IMR-90 (cell line): ENCODE data around the gene PDZD7. TPM values are rescaled to one million over a fixed set of nuclear protein-coding genes. Genes with fewer than 3 reads are reported as not detected.

Experiments
- ATAC-seq: fragments of 200-7000 bp; cut with Tn5 transposase; 2 replicates; pipeline ENCODE4 v1.9.1; 2020; ENCODE audit warnings: low read depth, mild to moderate bottlenecking, moderate library complexity
- BruUV-seq: library from RNA; stranded (reverse); fragments of 400-500 nt; replicated peaks from 2 replicates; lab custom pipeline; 2021; lab: Mats Ljungman, UMichigan
- CTCF ChIA-PET: fragments of 300-600 bp; formaldehyde crosslinking; extraction: SDS; loops from one replicate; lab custom pipeline; 2021; ENCODE audit warnings: antibody characterized with exemption; lab: Yijun Ruan, JAX
- POLR2A ChIA-PET: fragments of 300-600 bp; sonication (Branson Sonifier 250); formaldehyde crosslinking; loops from one replicate; lab custom pipeline; 2022; ENCODE audit warnings: antibody characterized with exemption; ENCODE audit not compliant: unreplicated experiment; lab: Charles Lee
- DNase-seq: peaks from one replicate; pipeline ENCODE4 v3.0.0; 2013
- H2AFZ ChIP-seq: replicated peaks from 2 replicates; pipeline ENCODE3; 2013; ENCODE audit warnings: low read length, mild to moderate bottlenecking; ENCODE audit not compliant: poor library complexity
- H2AK5ac ChIP-seq: 2 replicates; pipeline ENCODE4 v1.6.1; 2013; ENCODE audit warnings: low read depth, low read length, inconsistent platforms
- H2AK9ac ChIP-seq: replicated peaks from 2 replicates; pipeline ENCODE3; 2013; ENCODE audit warnings: mild to moderate bottlenecking, low read depth, low read length, moderate library complexity; ENCODE audit not compliant: poor library complexity
- H2BK120ac ChIP-seq: 2 replicates; pipeline ENCODE4 v1.6.1; 2013; ENCODE audit warnings: low read depth, low read length, inconsistent platforms
- H2BK15ac ChIP-seq: 3 replicates; pipeline ENCODE4 v1.6.1; 2013; ENCODE audit warnings: low read depth, low read length, inconsistent platforms
- H2BK20ac ChIP-seq: 2 replicates; pipeline ENCODE4 v1.6.1; 2013; ENCODE audit warnings: low read depth, mild to moderate bottlenecking, inconsistent platforms, low read length, moderate library complexity
- H2BK5ac ChIP-seq: 2 replicates; pipeline ENCODE4 v1.6.1; 2013; ENCODE audit warnings: mild to moderate bottlenecking, low read depth, low read length, inconsistent platforms; ENCODE audit not compliant: poor library complexity, severe bottlenecking
- H3K14ac ChIP-seq: replicated peaks from 2 replicates; pipeline ENCODE4 v1.6.1; 2013; ENCODE audit warnings: low read depth, low read length, inconsistent platforms
- H3K18ac ChIP-seq: 2 replicates; pipeline ENCODE4 v1.6.1; 2013; ENCODE audit warnings: low read depth, low read length, control low read depth
- H3K23ac ChIP-seq: 2 replicates; pipeline ENCODE4 v1.6.1; 2013; ENCODE audit warnings: low read depth, low read length, inconsistent platforms
- H3K27ac ChIP-seq: 2 replicates; pipeline ENCODE4 v1.5.1; 2013; ENCODE audit warnings: mild to moderate bottlenecking, control low read depth, low read length; ENCODE audit not compliant: insufficient read depth
- H3K27me3 ChIP-seq: 2 replicates; pipeline ENCODE4 v1.6.1; 2013; ENCODE audit warnings: low read length; ENCODE audit not compliant: control insufficient read depth, insufficient read depth
- H3K36me3 ChIP-seq: 2 replicates; pipeline ENCODE4 v1.6.1; 2013; ENCODE audit warnings: low read length, mixed read lengths; ENCODE audit not compliant: control insufficient read depth, insufficient read depth
- H3K4ac ChIP-seq: 2 replicates; pipeline ENCODE4 v1.6.1; 2013; ENCODE audit warnings: low read depth, low read length, inconsistent platforms
- H3K4me1 ChIP-seq: 2 replicates; pipeline ENCODE4 v1.6.1; 2013; ENCODE audit warnings: low read length, mixed read lengths; ENCODE audit not compliant: control insufficient read depth, insufficient read depth
- H3K4me2 ChIP-seq: 2 replicates; pipeline ENCODE4 v1.6.1; 2013; ENCODE audit warnings: low read depth, mild to moderate bottlenecking, control low read depth, low read length, moderate library complexity
- H3K4me3 ChIP-seq: 2 replicates; pipeline ENCODE4 v1.5.1; 2013; ENCODE audit warnings: low read depth, mild to moderate bottlenecking, control low read depth, low read length, moderate library complexity; ENCODE audit not compliant: insufficient read depth
- H3K56ac ChIP-seq: 2 replicates; pipeline ENCODE4 v1.6.1; 2013; ENCODE audit warnings: low read length, inconsistent platforms; ENCODE audit not compliant: insufficient read depth; ENCODE audit errors: extremely low read depth
- H3K79me1 ChIP-seq, 2 experiments: 2 replicates each; pipeline ENCODE4 v1.6.1; 2013; ENCODE audit warnings: low read length in 2 of 2, inconsistent platforms in 1 of 2, low read depth in 1 of 2
- H3K9ac ChIP-seq: 2 replicates; pipeline ENCODE4 v1.6.1; 2013; ENCODE audit warnings: low read depth, low read length, control low read depth
- H3K9me1 ChIP-seq: 2 replicates; pipeline ENCODE4 v1.6.1; 2013; ENCODE audit warnings: low read length, inconsistent platforms; ENCODE audit not compliant: insufficient read depth
- H3K9me3 ChIP-seq: 2 replicates; pipeline ENCODE4 v1.6.1; 2013; ENCODE audit warnings: low read length; ENCODE audit not compliant: control insufficient read depth, insufficient read depth
- H4K20me1 ChIP-seq: 2 replicates; pipeline ENCODE4 v1.6.1; 2013; ENCODE audit warnings: low read length, inconsistent platforms; ENCODE audit not compliant: insufficient read depth
- H4K5ac ChIP-seq: 2 replicates; pipeline ENCODE4 v1.6.1; 2013; ENCODE audit warnings: mild to moderate bottlenecking, low read depth, low read length, control low read depth
- H4K8ac ChIP-seq, 2 experiments: 2 replicates each; pipeline ENCODE4 v1.6.1; 2013; ENCODE audit warnings: low read depth in 2 of 2, low read length in 2 of 2, control low read depth in 1 of 2, inconsistent platforms in 1 of 2
- H4K91ac ChIP-seq: 2 replicates; pipeline ENCODE4 v1.6.1; 2013; ENCODE audit warnings: low read depth, low read length, inconsistent platforms; ENCODE audit not compliant: insufficient read depth
- BHLHE40 ChIP-seq: fragments of 150-350 bp; IDR thresholded peaks from 2 replicates; pipeline ENCODE4 v1.6.1; 2016; ENCODE audit warnings: mild to moderate bottlenecking, low read depth, low read length
- CEBPB ChIP-seq: IDR thresholded peaks from 2 replicates; pipeline ENCODE4 v1.6.1; 2012; ENCODE audit warnings: low read depth, low read length, improper control_type of control experiment
- CHD1 ChIP-seq: IDR thresholded peaks from 2 replicates; pipeline ENCODE4 v1.6.1; 2012; ENCODE audit warnings: low read depth, low read length, improper control_type of control experiment
- CTCF ChIP-seq: conservative IDR thresholded peaks from 2 replicates; pipeline ENCODE4 v1.5.1; 2012; ENCODE audit warnings: mild to moderate bottlenecking, low read depth, low read length, improper control_type of control experiment
- ELK1 ChIP-seq: fragments of 150-350 bp; IDR thresholded peaks from 2 replicates; pipeline ENCODE4 v1.6.1; 2016; ENCODE audit warnings: low read depth, mild to moderate bottlenecking, low read length, moderate library complexity, borderline replicate concordance
- FOS ChIP-seq: fragments of 150-350 bp; IDR thresholded peaks from 2 replicates; pipeline ENCODE4 v1.6.1; 2016; ENCODE audit warnings: low read depth, low read length
- MAFK ChIP-seq: IDR thresholded peaks from 2 replicates; pipeline ENCODE4 v1.6.1; 2012; ENCODE audit warnings: low read depth, low read length, improper control_type of control experiment
- MAZ ChIP-seq: IDR thresholded peaks from 2 replicates; pipeline ENCODE4 v1.6.1; 2012; ENCODE audit warnings: low read depth, mild to moderate bottlenecking, low read length, improper control_type of control experiment, moderate library complexity, borderline replicate concordance
- MXI1 ChIP-seq: IDR thresholded peaks from 2 replicates; pipeline ENCODE4 v1.6.1; 2012; ENCODE audit warnings: low read depth, mild to moderate bottlenecking, low read length, moderate library complexity, borderline replicate concordance
- NFE2L2 ChIP-seq: fragments of 150-350 bp; IDR thresholded peaks from 2 replicates; pipeline ENCODE4 v1.6.1; 2016; ENCODE audit warnings: low read depth, mild to moderate bottlenecking, low read length
- POLR2A ChIP-seq: IDR thresholded peaks from 2 replicates; pipeline ENCODE4 v1.6.1; 2012; ENCODE audit warnings: mild to moderate bottlenecking, low read depth, low read length
- RAD21 ChIP-seq: IDR thresholded peaks from 2 replicates; pipeline ENCODE4 v1.6.1; 2012; ENCODE audit warnings: low read length, improper control_type of control experiment
- RCOR1 ChIP-seq: IDR thresholded peaks from 2 replicates; pipeline ENCODE4 v1.6.1; 2012; ENCODE audit warnings: mild to moderate bottlenecking, low read length, improper control_type of control experiment; ENCODE audit not compliant: insufficient replicate concordance
- RFX5 ChIP-seq: IDR thresholded peaks from 2 replicates; pipeline ENCODE4 v1.8.0; 2012; ENCODE audit warnings: low read depth, mild to moderate bottlenecking, low read length, moderate library complexity
- SMC3 ChIP-seq: fragments of 150-350 bp; IDR thresholded peaks from 2 replicates; pipeline ENCODE4 v1.6.1; 2016; ENCODE audit warnings: low read depth, mild to moderate bottlenecking, antibody characterized with exemption, low read length, moderate library complexity
- USF2 ChIP-seq: fragments of 150-350 bp; IDR thresholded peaks from 2 replicates; pipeline ENCODE4 v1.6.1; 2017; ENCODE audit warnings: mild to moderate bottlenecking, antibody characterized with exemption, low read length, low read depth
- WGBS, 2 experiments: methylation state at CpG; one replicate each; pipeline versions ENCODE4 v1.1.5 to v1.1.7; 2013; ENCODE audit warnings: missing lambda C conversion rate in 2 of 2; ENCODE audit not compliant: insufficient read length in 1 of 2; ENCODE audit errors: extremely low coverage in 2 of 2; 5-methylcytosine and 5-hydroxymethylcytosine counted together
- dilution Hi-C: fragments of 300-500 bp; cut with HindIII; formaldehyde crosslinking; loops from one replicate; pipeline ENCODE4 v1.14.3; 2018; ENCODE audit warnings: low sequenced_read_pairs; ENCODE audit not compliant: unreplicated experiment
- in situ Hi-C: fragments of 300-500 bp; cut with MboI; formaldehyde crosslinking; loops from 3 replicates; pipeline ENCODE4 v1.14.3; 2019; ENCODE audit warnings: low sequenced_read_pairs, inconsistent platforms, mixed read lengths
- intact Hi-C: fragments of 100-400 bp; cut with micrococcal nuclease; formaldehyde crosslinking; loops from 2 replicates; pipeline ENCODE4 v1.10.0; 2022
- polyA plus RNA-seq, 3 experiments: library from polyadenylated mRNA; depleted of rRNA; stranded (reverse); fragments of >200 nt; gene quantifications; 2 replicates each; pipeline ENCODE4 v1.2.3, GENCODE V29; 2012; ENCODE audit warnings: low replicate concordance in 1 of 3
- total RNA-seq: library from RNA; depleted of rRNA; stranded (reverse); fragments of >200 nt; gene quantifications from 2 replicates; pipeline ENCODE4 v1.2.3, GENCODE V29; 2012

PDZD7 gene
- total and polyA plus RNA-seq, 2 of the 4 experiments (the other 2 are of a cell fraction) = 0.90 to 1.5 TPM

- CTCF ChIA-PET = no interaction called here
- peaks cover 2% of the 10 kb centered on the region; the same call in 1 of the 2 replicates for H3K9me1 ChIP-seq
- H3K27ac ChIP-seq = no peak overlapping the region
- H3K9me3 ChIP-seq = no peaks in the 10 kb centered on the region
- H2AK9ac ChIP-seq = no peak overlapping the region
- no peak overlapping the region for H2AFZ ChIP-seq
- H2AK5ac ChIP-seq = no peak overlapping the region
- H2BK5ac ChIP-seq = no peak overlapping the region
- no peak overlapping the region for H2BK15ac ChIP-seq
- in situ Hi-C loops = no loop called here
- peaks cover 36% of the 10 kb centered on the region for H4K20me1 ChIP-seq
- H2BK20ac ChIP-seq = no peak overlapping the region
- no TSS peak for BruUV-seq
- no peak overlapping the region for H4K91ac ChIP-seq
- H4K5ac ChIP-seq = no peak overlapping the region
- peaks cover 2% of the 10 kb centered on the region for H3K4me1 ChIP-seq
- DNase-seq (no peak), ATAC-seq (no peak)
- WGBS, 2 experiments = 80% methylated on average over 5 of the region's 7 CpGs; no CpG with 5 or more reads in 1 of the 2 experiments
- no peak overlapping the region for H3K18ac ChIP-seq
- POLR2A ChIA-PET = no interaction called here
- no peak overlapping the region for H3K14ac ChIP-seq
- H3K4me3 ChIP-seq = no peak overlapping the region
- no peak overlapping the region for H2BK120ac ChIP-seq
- H3K4ac ChIP-seq = no peak overlapping the region
- dilution Hi-C loops = no loop called here
- H3K79me1 ChIP-seq = peaks cover 21 to 59% of the 10 kb centered on the region in 2 experiments; a peak in 3 of 4 replicates
- H3K4me2 ChIP-seq = no peak overlapping the region
- H4K8ac ChIP-seq = no peak overlapping the region
- no peak overlapping the region for H3K56ac ChIP-seq
- intact Hi-C loops = no loop called here
- no peak overlapping the region for H3K9ac ChIP-seq
- no peak for TF ChIP-seq CHD1
- no peak for TF ChIP-seq MAZ
- no peak for TF ChIP-seq CEBPB
- TF ChIP-seq FOS = no peak
- no peak for TF ChIP-seq BHLHE40
- TF ChIP-seq POLR2A = no peak
- TF ChIP-seq RFX5 = no peak
- TF ChIP-seq NFE2L2 = no peak
- TF ChIP-seq RCOR1 = no peak
- TF ChIP-seq USF2 = no peak
- no peak for TF ChIP-seq ELK1
- no peak for TF ChIP-seq CTCF
- no peak for TF ChIP-seq MXI1
- no peak for TF ChIP-seq RAD21
- no peak for TF ChIP-seq MAFK
- TF ChIP-seq SMC3 = no peak
- no peak overlapping the region for H3K23ac ChIP-seq
- H3K36me3 ChIP-seq = peaks cover 49% of the 10 kb centered on the region
- H3K27me3 ChIP-seq = no peaks in the 10 kb centered on the region
Observed at GRCh38 chr10:101036726-101037125, 5.8 kb upstream of the PDZD7 start.
